ENCODE data around the gene DHX35. TPM values are rescaled to one million over a fixed set of nuclear protein-coding genes. Genes with fewer than 3 reads are reported as not detected.

DHX35 gene
- total and polyA plus RNA-seq, 2 of the 13 experiments (the other 11 are each of a cell fraction or from before 2014, with no cell fraction given) = 25.8 to 28.7 TPM

GRCh38 chr20:38952153-38952552, 10.0 kb upstream of the DHX35 start:
- ChIA-PET POLR2A (no interaction called here), CTCF (ENCODE audit: low intra/inter-chr PET ratio, low total read pairs) (no interaction called here)
- ATAC-seq (no peak), FAIRE-seq (no peak), DNase-seq (ENCODE audit: low spot score) (no peak)
- Histone ChIP-seq H3K9me3 (ENCODE audit: low read length) (no peaks in the 10 kb centered on the region), H3K36me3 (replicated peaks in 1 of 2; ENCODE audit: control insufficient read depth in 1 of 2, insufficient read depth in 2 of 2, low read length in 2 of 2) (peaks cover 41 to 62% of the 10 kb centered on the region in 2 experiments), H3K9ac (ENCODE audit: insufficient read depth, low read depth, low read length) (no peak overlapping the region), H2AFZ (ENCODE audit: low read length) (no peak overlapping the region), H3K27me3 (ENCODE audit: control insufficient read depth in 1 of 2, insufficient read depth in 2 of 2, low read length in 2 of 2) (no peaks in the 10 kb centered on the region), H3K79me2 (ENCODE audit: insufficient read depth, low read length) (no peaks in the 10 kb centered on the region), H3K27ac (ENCODE audit: extremely low read length, insufficient read depth, low read length) (no peak overlapping the region), H3K4me1 (ENCODE audit: insufficient read depth, low read length) (peaks cover 38% of the 10 kb centered on the region), H3K4me2 (ENCODE audit: low read depth, low read length) (no peak overlapping the region), H3K4me3 (replicated peaks in 1 of 3; ENCODE audit: insufficient read depth in 1 of 3, low read depth in 2 of 3, low read length in 3 of 3) (no peak overlapping the region), H4K20me1 (ENCODE audit: insufficient read depth, low read length) (no peaks in the 10 kb centered on the region)
- 99% methylated on average over 6 of the region's 6 CpGs for WGBS (ENCODE audit: low lambda C conversion rate)
- no peak for TF ChIP-seq ZBTB46 (CRISPR knock-in tag; IDR thresholded peaks at IDR 0.05; ENCODE audit: borderline replicate concordance)
- no peak for TF ChIP-seq ZNF292 (CRISPR knock-in tag; IDR thresholded peaks at IDR 0.05; ENCODE audit: borderline replicate concordance, low read depth)
- no peak for TF ChIP-seq ZGPAT (CRISPR knock-in tag; IDR thresholded peaks at IDR 0.05)
- TF ChIP-seq ZSCAN25 (CRISPR knock-in tag; IDR thresholded peaks at IDR 0.05) = no peak
- no peak for TF ChIP-seq ZNF160 (CRISPR knock-in tag; IDR thresholded peaks at IDR 0.05)
- no peak for TF ChIP-seq SOX5 (CRISPR knock-in tag; IDR thresholded peaks at IDR 0.05; ENCODE audit: borderline replicate concordance)
- TF ChIP-seq FOXM1 (CRISPR knock-in tag; IDR thresholded peaks at IDR 0.05) = no peak
- TF ChIP-seq SMAD3 (CRISPR knock-in tag; IDR thresholded peaks at IDR 0.05) = no peak
- TF ChIP-seq ZNF766 (CRISPR knock-in tag; IDR thresholded peaks at IDR 0.05; ENCODE audit: borderline replicate concordance) = no peak
- no peak for TF ChIP-seq CREB1 (IDR thresholded peaks at IDR 0.05)
- TF ChIP-seq CREB1 (CRISPR knock-in tag; IDR thresholded peaks at IDR 0.05) = no peak
- no peak for TF ChIP-seq ZSCAN9 (CRISPR knock-in tag; IDR thresholded peaks at IDR 0.05; ENCODE audit: borderline replicate concordance)
- in situ Hi-C loops (cut with HindIII; ENCODE audit: extremely low pct_ligation_motif_present, low pct_unique_long_range_greater_than_20kb) = no loop called here
- no TSS peak for BruUV-seq (replicated peaks)
- intact Hi-C loops (cut with micrococcal nuclease; ENCODE audit: unreplicated experiment) = no loop called here

Measured in HepG2 (cell line).